ENCODE measurements around the gene BRD2. TPM values are rescaled to one million over a fixed set of nuclear protein-coding genes. Genes with fewer than 3 reads are reported as not detected.

The BRD2 gene
- total and polyA plus RNA-seq, 7 experiments from 2014 or later, result 33.4 to 391 (median 342) TPM

- DNase-seq, result no peak
- Histone ChIP-seq H3K27ac (ENCODE audit: low read depth, low read length) (no peak overlapping the region), H3K9me3 (ENCODE audit: control insufficient read depth in 2 of 3, low read length in 3 of 3) (no peaks in the 10 kb centered on the region), H3K4me3 (ENCODE audit: low read length) (no peak overlapping the region), H3K36me3 (ENCODE audit: control insufficient read depth in 2 of 3, insufficient read depth in 3 of 3, low read length in 3 of 3) (peaks cover 16 to 30% (median 28%) of the 10 kb centered on the region in 3 experiments), H3K4me1 (ENCODE audit: control insufficient read depth in 2 of 2, insufficient read depth in 2 of 2, low read length in 2 of 2) (peaks cover 0 to 6% of the 10 kb centered on the region in 2 donors), H3K27me3 (ENCODE audit: control insufficient read depth in 2 of 2, insufficient read depth in 2 of 2, low read length in 2 of 2) (no peaks in the 10 kb centered on the region)
- intact Hi-C loops (cut with micrococcal nuclease), result loop anchor here (1.0 kb wide), 5 partner anchors 12 to 99 kb away; partner anchors contain the start of genes BRD2 (in 1 of the 2) and HLA-DMA (in 1 of the 2)
- H3K27me3 Mint-ChIP-seq, result no peaks in the 10 kb centered on the region
- CTCF ChIA-PET, result interaction anchor here (0.6 to 6.1 kb wide), 38 partner anchors 11 to 1912 kb away, joined by 3 to 157 read pairs (median 5); partner anchors contain the start of genes BRD2, HLA-DMA, HLA-DMB and HLA-DOA
- peaks cover 7 to 15% (median 11%) of the 10 kb centered on the region in 5 donors for H3K36me3 Mint-ChIP-seq
- H3K9me3 Mint-ChIP-seq, result no peaks in the 10 kb centered on the region
- peak overlapping the region in 8 of 9 donors; percentile 31 to 76 (median 52) for H3K27ac Mint-ChIP-seq
- POLR2A ChIA-PET, result interaction anchor here (1.0 to 25.6 kb wide), 10 partner anchors 15 to 328 kb away, joined by 3 to 638 read pairs (median 6); partner anchors contain the start of genes BRD2, HLA-DMA, HLA-DMB and PSMB8
- peaks cover 18 to 33% (median 26%) of the 10 kb centered on the region in 7 donors for H3K4me1 Mint-ChIP-seq
- peak; percentile 12 for ATAC-seq
- peak overlapping the region in 1 of 10 donors; percentile 4 for H3K4me3 Mint-ChIP-seq
These were observed 15.7 kb downstream of the BRD2 start for GRCh38 chr6:32983964-32984621.

GRCh38 chr6:32984622-32985389 lies 16.4 kb downstream of the BRD2 start:
- peak overlapping the region in 1 of 10 donors; percentile 4 for H3K4me3 Mint-ChIP-seq
- H3K27me3 ChIP-seq (ENCODE audit: control insufficient read depth in 2 of 2, insufficient read depth in 2 of 2, low read length in 2 of 2), result no peaks in the 10 kb centered on the region
- ATAC-seq (peak; percentile 86), DNase-seq (peak; percentile 69 to 87 (median 84))
- H3K36me3 Mint-ChIP-seq, result peaks cover 4 to 10% (median 8%) of the 10 kb centered on the region in 5 donors
- no peak overlapping the region for H3K27ac ChIP-seq (ENCODE audit: low read depth, low read length)
- ChIA-PET POLR2A (interaction anchor here (1.0 to 25.6 kb wide), 9 partner anchors 16 to 327 kb away, joined by 3 to 638 read pairs (median 5); partner anchors contain the start of genes BRD2, HLA-DMA, HLA-DMB and PSMB8), CTCF (interaction anchor here (0.6 to 6.1 kb wide), 37 partner anchors 11 to 1912 kb away, joined by 3 to 157 read pairs (median 5); partner anchors contain the start of genes BRD2, HLA-DMA, HLA-DMB and HLA-DOA)
- peaks cover 11 to 23% (median 21%) of the 10 kb centered on the region in 3 experiments for H3K36me3 ChIP-seq (ENCODE audit: control insufficient read depth in 2 of 3, insufficient read depth in 3 of 3, low read length in 3 of 3)
- peaks cover 0 to 6% of the 10 kb centered on the region in 2 donors for H3K4me1 ChIP-seq (ENCODE audit: control insufficient read depth in 2 of 2, insufficient read depth in 2 of 2, low read length in 2 of 2)
- no peaks in the 10 kb centered on the region for H3K9me3 ChIP-seq (ENCODE audit: control insufficient read depth in 2 of 3, low read length in 3 of 3)
- no peaks in the 10 kb centered on the region for H3K9me3 Mint-ChIP-seq
- H3K4me3 ChIP-seq (ENCODE audit: low read length), result no peak overlapping the region
- peak overlapping the region in 6 of 9 donors; percentile 34 to 75 (median 46) for H3K27ac Mint-ChIP-seq
- H3K27me3 Mint-ChIP-seq, result no peaks in the 10 kb centered on the region
- peaks cover 15 to 29% (median 22%) of the 10 kb centered on the region in 7 donors for H3K4me1 Mint-ChIP-seq
- intact Hi-C loops (cut with micrococcal nuclease), result loop anchor here (1.0 kb wide), 5 partner anchors 13 to 100 kb away; partner anchors contain the start of genes BRD2 (in 1 of the 2) and HLA-DMA (in 1 of the 2)

GRCh38 chr6:32989368-32989767 lies 21.0 kb downstream of the BRD2 start:
- ChIA-PET CTCF (interaction anchor here (0.6 to 6.1 kb wide), 5 partner anchors 36 to 121 kb away, joined by 3 to 157 read pairs (median 4); partner anchors contain the start of gene HLA-DMA), POLR2A (interaction anchor here (21.0 kb wide), 1 partner anchor 21 kb away, joined by 442 read pairs; the partner anchor contains the start of gene BRD2)
- Mint-ChIP-seq H3K4me1 (peaks cover 3 to 15% (median 6%) of the 10 kb centered on the region in 7 donors), H3K4me3 (no peak overlapping the region), H3K27me3 (peaks cover 0 to 18% (median 0%) of the 10 kb centered on the region in 5 donors), H3K9me3 (no peaks in the 10 kb centered on the region), H3K27ac (no peak overlapping the region), H3K36me3 (peaks cover 0 to 2% (median 0%) of the 10 kb centered on the region in 5 donors)
- ATAC-seq (no peak), DNase-seq (no peak)
- Histone ChIP-seq H3K27me3 (ENCODE audit: control insufficient read depth in 2 of 2, insufficient read depth in 2 of 2, low read length in 2 of 2) (no peaks in the 10 kb centered on the region), H3K9me3 (ENCODE audit: control insufficient read depth in 2 of 3, low read length in 3 of 3) (no peaks in the 10 kb centered on the region), H3K36me3 (ENCODE audit: control insufficient read depth in 2 of 3, insufficient read depth in 3 of 3, low read length in 3 of 3) (no peaks in the 10 kb centered on the region), H3K27ac (ENCODE audit: low read depth, low read length) (no peak overlapping the region), H3K4me3 (ENCODE audit: low read length) (no peak overlapping the region), H3K4me1 (ENCODE audit: control insufficient read depth in 2 of 2, insufficient read depth in 2 of 2, low read length in 2 of 2) (no peaks in the 10 kb centered on the region)
- intact Hi-C loops (cut with micrococcal nuclease), result no loop called here

- intact Hi-C loops (cut with micrococcal nuclease), result no loop called here
- ChIA-PET CTCF (interaction anchor here (0.7 kb wide), 1 partner anchor 571 kb away, joined by 4 read pairs; no protein-coding TSS in a partner anchor), POLR2A (no interaction called here)
- H3K4me3 ChIP-seq (ENCODE audit: low read length), result no peak overlapping the region
- Mint-ChIP-seq H3K36me3 (peaks cover 0 to 2% (median 0%) of the 10 kb centered on the region in 5 donors), H3K9me3 (no peaks in the 10 kb centered on the region), H3K4me1 (peaks cover 0 to 8% (median 0%) of the 10 kb centered on the region in 7 donors), H3K4me3 (no peak overlapping the region), H3K27me3 (peaks cover 0 to 32% (median 4%) of the 10 kb centered on the region in 5 donors), H3K27ac (no peak overlapping the region)
- H3K9me3 ChIP-seq (ENCODE audit: control insufficient read depth in 2 of 3, low read length in 3 of 3), result no peaks in the 10 kb centered on the region
- no peaks in the 10 kb centered on the region for H3K27me3 ChIP-seq (ENCODE audit: control insufficient read depth in 2 of 2, insufficient read depth in 2 of 2, low read length in 2 of 2)
- H3K36me3 ChIP-seq (ENCODE audit: control insufficient read depth in 2 of 3, insufficient read depth in 3 of 3, low read length in 3 of 3), result no peaks in the 10 kb centered on the region
- H3K27ac ChIP-seq (ENCODE audit: low read depth, low read length), result no peak overlapping the region
- H3K4me1 ChIP-seq (ENCODE audit: control insufficient read depth in 2 of 2, insufficient read depth in 2 of 2, low read length in 2 of 2), result no peaks in the 10 kb centered on the region
- ATAC-seq (no peak), DNase-seq (no peak)
These were observed 23.6 kb downstream of the BRD2 start for GRCh38 chr6:32991972-32992371.

- Histone ChIP-seq H3K27me3 (ENCODE audit: control insufficient read depth in 2 of 2, insufficient read depth in 2 of 2, low read length in 2 of 2) (no peaks in the 10 kb centered on the region), H3K36me3 (ENCODE audit: control insufficient read depth in 2 of 3, insufficient read depth in 3 of 3, low read length in 3 of 3) (no peaks in the 10 kb centered on the region), H3K4me3 (ENCODE audit: low read length) (no peak overlapping the region), H3K9me3 (ENCODE audit: control insufficient read depth in 2 of 3, low read length in 3 of 3) (no peaks in the 10 kb centered on the region), H3K4me1 (ENCODE audit: control insufficient read depth in 2 of 2, insufficient read depth in 2 of 2, low read length in 2 of 2) (no peaks in the 10 kb centered on the region), H3K27ac (ENCODE audit: low read depth, low read length) (no peak overlapping the region)
- no peak overlapping the region for H3K27ac Mint-ChIP-seq
- H3K36me3 Mint-ChIP-seq, result peaks cover 0 to 2% (median 0%) of the 10 kb centered on the region in 5 donors
- no peak for ATAC-seq
- CTCF ChIA-PET, result interaction anchor here (1.2 kb wide), 1 partner anchor 125 kb away, joined by 3 read pairs; no protein-coding TSS in a partner anchor
- POLR2A ChIA-PET, result no interaction called here
- DNase-seq, result no peak
- H3K4me3 Mint-ChIP-seq, result no peak overlapping the region
- no peaks in the 10 kb centered on the region for H3K9me3 Mint-ChIP-seq
- H3K4me1 Mint-ChIP-seq, result no peaks in the 10 kb centered on the region
- intact Hi-C loops (cut with micrococcal nuclease), result no loop called here
- H3K27me3 Mint-ChIP-seq, result peaks cover 0 to 39% (median 8%) of the 10 kb centered on the region in 5 donors
These were observed 25.1 kb downstream of the BRD2 start for GRCh38 chr6:32993363-32993973.

GRCh38 chr6:32995448-32995847 lies 27.1 kb downstream of the BRD2 start:
- Mint-ChIP-seq H3K27ac (no peak overlapping the region), H3K27me3 (peaks cover 0 to 45% (median 17%) of the 10 kb centered on the region in 5 donors), H3K9me3 (no peaks in the 10 kb centered on the region), H3K36me3 (peaks cover 0 to 2% (median 0%) of the 10 kb centered on the region in 5 donors), H3K4me1 (peaks cover 3 to 7% (median 6%) of the 10 kb centered on the region in 7 donors), H3K4me3 (no peak overlapping the region)
- CTCF ChIA-PET, result interaction anchor here (0.6 to 0.7 kb wide), 2 partner anchors 34 to 1398 kb away, joined by 3 read pairs; no protein-coding TSS in a partner anchor
- H3K9me3 ChIP-seq (ENCODE audit: control insufficient read depth in 2 of 3, low read length in 3 of 3), result no peaks in the 10 kb centered on the region
- no peaks in the 10 kb centered on the region for H3K4me1 ChIP-seq (ENCODE audit: control insufficient read depth in 2 of 2, insufficient read depth in 2 of 2, low read length in 2 of 2)
- POLR2A ChIA-PET, result no interaction called here
- ATAC-seq (no peak), DNase-seq (no peak)
- intact Hi-C loops (cut with micrococcal nuclease), result no loop called here
- H3K27me3 ChIP-seq (ENCODE audit: control insufficient read depth in 2 of 2, insufficient read depth in 2 of 2, low read length in 2 of 2), result no peaks in the 10 kb centered on the region
- H3K27ac ChIP-seq (ENCODE audit: low read depth, low read length), result no peak overlapping the region
- no peak overlapping the region for H3K4me3 ChIP-seq (ENCODE audit: low read length)
- no peaks in the 10 kb centered on the region for H3K36me3 ChIP-seq (ENCODE audit: control insufficient read depth in 2 of 3, insufficient read depth in 3 of 3, low read length in 3 of 3)
